HG03175 (cell line): ENCODE results near the gene PCNX3.

Experiments
- ATAC-seq: cut with Tn5 transposase; IDR thresholded peaks from one replicate; pipeline ENCODE4 v1.9.1; 2021; ENCODE audit warnings: mild to moderate bottlenecking, moderate library complexity; ENCODE audit not compliant: unreplicated experiment

The PCNX3 gene

DNA sequence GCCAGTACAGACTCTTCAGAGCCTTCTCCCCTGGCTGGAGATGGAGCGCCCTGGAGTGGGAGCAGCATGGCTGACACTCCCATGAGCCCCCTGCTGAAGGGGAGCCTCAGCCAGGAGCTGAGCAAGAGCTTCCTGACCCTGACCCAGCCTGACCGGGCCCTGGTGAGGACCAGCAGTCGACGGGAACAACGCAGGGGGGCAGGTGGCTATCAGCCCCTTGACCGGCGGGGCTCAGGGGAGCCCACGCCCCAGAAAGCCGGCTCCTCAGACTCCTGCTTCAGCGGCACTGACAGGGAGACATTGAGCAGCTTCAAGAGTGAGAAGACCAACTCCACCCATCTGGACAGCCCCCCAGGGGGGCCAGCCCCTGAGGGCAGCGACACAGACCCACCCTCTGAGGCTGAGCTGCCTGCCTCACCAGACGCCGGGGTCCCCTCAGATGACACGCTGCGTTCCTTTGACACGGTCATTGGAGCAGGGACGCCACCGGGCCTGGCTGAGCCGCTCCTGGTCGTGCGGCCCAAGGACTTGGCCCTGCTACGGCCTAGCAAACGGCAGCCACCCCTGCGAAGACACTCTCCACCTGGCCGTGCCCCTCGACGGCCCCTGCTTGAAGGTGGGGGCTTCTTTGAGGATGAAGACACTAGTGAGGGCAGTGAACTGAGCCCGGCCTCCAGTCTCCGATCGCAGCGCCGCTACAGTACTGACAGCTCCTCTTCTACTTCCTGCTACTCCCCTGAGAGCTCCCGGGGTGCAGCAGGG, 2.6 kb downstream of the PCNX3 start:
- ATAC-seq, result no peak

DNA sequence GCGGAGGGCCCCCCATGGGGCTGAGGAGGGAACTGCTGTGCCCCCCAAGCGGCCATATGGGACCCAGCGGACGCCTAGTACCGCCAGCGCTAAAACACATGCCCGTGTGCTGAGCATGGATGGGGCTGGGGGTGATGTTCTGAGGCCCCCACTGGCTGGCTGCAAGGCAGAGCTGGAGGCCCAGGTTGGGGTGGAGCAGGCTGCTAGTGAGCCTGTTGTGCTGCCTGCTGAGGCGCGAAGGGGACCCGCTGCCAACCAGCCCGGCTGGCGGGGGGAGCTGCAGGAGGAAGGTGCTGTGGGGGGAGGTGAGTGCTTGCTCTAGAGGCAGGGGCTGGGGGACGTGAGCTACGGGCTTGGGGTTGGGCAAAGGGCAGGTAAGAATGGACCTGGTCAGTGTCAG, 3.2 kb downstream of the PCNX3 start:
- no peak for ATAC-seq

DNA sequence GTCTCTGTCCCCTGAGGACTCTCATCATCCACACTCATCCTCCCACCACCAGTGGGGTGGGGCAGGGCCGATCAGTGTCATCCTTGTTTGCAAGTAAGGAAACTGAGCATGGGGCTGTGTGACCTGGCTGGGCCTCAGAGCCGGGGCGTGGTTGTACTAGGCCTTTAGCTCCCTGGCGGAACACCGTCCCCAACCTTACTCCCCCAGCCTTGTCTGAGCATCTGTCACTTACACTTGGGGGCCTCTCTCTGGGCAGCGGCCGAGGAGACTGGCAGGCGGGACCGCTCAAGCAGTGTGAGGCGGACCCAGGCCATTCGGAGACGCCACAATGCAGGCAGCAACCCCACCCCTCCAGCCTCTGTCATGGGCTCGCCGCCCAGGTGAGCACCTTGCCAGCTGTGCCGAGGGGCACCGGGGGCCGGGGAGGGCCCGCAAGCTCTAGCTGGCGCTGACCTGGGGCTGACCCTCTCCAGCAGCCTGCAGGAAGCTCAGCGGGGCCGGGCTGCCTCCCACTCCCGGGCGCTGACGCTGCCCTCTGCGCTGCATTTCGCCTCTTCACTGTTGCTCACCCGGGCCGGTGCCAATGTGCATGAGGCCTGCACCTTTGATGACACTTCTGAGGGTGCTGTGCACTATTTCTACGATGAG, 3.8 kb downstream of the PCNX3 start:
- ATAC-seq, result no peak

DNA sequence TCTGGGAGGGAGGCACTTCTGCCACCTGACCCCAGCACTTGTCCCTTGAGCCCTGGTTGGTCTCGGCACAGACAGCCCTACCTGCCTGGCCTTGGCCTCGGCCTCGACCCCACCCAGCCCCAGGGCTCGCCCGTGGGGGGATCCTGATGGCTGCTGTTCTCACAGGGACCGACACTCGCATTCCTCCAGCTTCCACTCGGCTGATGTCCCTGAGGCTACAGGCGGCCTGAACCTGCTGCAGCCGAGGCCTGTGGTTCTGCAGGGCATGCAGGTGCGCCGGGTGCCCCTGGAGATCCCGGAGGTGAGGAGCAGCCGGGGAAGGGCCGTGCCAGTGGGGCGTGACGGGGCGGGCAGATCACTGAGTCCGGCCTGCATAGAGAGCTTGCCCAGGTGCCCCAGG, 5.1 kb downstream of the PCNX3 start:
- ATAC-seq, result no peak

DNA sequence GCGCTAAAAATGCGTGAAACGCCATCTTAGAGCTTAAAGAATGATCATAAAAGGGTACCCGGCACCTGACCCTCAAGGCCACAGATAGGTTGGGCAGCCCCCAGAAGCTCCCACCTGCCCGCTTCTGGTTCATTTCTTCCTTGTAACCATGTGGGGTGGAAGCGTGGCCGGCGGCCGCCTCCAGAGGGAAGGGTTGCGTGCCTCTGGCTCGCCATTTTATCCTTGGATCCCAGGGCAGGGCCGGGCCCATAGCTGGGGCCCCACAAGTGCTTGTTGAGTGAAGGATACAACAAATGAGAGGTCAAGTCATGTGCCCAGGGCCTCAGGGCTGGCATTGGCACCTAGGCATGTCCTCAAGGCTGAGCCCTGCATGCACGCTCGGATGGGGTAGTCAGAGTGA, 5.9 kb downstream of the PCNX3 start:
- ATAC-seq, result no peak

DNA sequence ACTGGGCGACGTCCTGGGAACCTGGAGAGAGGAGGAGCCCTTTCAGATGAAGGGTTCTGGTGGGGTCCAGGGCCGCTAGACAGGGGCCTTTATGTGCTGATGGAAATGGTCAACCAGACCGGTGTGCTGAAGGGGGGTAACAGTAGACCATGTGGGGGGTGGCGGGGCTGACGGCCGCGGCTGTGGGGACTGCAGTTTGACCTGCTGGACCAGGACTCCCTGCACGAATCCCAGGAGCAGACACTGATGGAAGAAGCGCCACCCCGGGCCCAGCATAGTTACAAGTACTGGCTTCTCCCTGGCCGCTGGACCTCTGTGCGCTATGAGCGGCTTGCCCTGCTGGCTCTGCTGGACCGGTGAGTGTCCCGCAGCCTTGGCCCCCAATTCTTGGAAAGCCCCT, 6.4 kb downstream of the PCNX3 start:
- no peak for ATAC-seq

DNA sequence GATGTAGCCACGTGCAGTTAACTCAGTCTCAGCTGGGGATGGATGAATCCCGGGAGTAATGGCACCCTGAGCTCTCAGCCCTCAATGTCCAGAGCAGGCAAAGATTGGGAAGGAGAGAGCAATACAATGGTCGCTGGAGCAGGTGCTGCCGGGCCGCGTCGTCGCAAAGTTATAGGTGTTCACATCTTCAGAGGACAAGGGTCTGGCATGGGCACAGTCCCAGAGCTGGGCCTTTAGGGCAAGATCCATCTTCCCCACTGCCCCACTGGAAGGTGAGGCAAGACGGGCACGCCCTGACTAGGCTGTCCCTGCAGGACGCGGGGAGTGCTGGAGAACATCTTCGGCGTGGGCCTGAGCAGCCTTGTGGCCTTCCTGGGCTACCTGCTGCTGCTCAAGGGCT, 7.6 kb downstream of the PCNX3 start:
- no peak for ATAC-seq

DNA sequence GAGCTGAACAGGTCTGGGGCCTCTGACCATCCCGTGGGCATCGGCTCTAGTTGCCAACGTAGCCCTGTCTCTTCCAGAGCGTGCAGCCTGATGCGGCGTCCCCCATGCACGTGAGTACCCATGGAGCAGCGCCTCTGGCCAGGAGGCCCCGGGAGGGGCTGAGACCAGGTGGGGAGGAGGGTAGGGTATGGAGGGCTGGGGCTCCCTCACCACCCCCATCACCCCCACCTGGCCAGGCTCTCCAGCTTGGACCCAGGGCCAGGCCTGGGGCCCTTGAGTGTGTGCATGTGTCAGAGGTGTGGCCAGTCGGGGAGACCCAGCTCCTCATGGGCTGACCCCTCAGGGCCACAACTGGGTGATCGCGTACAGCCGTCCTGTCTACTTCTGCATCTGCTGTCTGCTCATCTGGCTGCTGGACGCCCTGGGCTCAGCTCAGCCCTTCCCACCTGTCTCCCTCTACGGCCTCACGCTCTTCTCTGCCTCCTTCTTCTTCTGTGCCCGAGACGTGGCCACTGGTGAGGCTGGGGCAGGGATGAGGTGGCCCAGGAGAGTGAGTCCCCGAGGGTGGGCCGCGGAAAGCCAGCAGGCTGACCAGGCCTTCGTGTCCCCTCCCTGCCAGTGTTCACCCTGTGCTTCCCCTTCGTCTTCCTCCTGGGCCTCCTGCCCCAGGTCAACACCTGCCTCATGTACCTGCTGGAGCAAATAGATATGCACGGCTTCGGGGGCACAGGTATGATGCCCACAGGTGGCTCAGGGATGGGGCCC, 8.5 kb downstream of the PCNX3 start:
- no peak for ATAC-seq

DNA sequence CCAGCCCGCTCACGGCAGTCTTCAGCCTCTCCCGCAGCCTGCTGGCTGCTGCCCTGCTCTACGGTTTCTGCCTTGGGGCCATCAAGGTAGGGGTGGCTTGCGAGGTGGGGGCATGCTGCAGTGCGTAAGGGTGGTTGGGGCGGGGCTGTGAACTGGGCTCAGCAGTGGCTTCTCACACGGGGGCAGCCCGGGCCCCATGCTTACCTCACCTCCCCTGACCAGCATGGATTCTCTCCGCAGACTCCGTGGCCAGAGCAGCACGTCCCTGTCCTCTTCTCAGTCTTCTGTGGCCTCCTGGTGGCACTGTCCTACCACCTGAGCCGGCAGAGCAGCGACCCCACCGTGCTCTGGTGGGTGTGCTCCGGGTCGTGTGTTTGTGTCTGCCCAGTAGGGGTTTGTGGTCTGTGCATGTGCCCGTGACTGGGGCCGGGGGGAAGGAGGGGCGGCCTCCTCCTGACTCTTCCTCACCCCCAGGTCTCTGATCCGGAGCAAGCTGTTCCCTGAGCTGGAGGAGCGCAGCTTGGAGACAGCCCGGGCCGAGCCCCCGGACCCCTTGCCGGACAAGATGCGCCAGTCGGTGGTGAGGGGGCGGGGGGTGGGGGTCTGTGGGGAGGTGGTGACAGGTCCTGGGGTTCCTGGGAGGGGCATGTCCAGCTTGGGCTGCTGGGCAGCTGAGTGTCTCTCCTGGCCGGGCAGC, 9.5 kb downstream of the PCNX3 start:
- no peak for ATAC-seq

DNA sequence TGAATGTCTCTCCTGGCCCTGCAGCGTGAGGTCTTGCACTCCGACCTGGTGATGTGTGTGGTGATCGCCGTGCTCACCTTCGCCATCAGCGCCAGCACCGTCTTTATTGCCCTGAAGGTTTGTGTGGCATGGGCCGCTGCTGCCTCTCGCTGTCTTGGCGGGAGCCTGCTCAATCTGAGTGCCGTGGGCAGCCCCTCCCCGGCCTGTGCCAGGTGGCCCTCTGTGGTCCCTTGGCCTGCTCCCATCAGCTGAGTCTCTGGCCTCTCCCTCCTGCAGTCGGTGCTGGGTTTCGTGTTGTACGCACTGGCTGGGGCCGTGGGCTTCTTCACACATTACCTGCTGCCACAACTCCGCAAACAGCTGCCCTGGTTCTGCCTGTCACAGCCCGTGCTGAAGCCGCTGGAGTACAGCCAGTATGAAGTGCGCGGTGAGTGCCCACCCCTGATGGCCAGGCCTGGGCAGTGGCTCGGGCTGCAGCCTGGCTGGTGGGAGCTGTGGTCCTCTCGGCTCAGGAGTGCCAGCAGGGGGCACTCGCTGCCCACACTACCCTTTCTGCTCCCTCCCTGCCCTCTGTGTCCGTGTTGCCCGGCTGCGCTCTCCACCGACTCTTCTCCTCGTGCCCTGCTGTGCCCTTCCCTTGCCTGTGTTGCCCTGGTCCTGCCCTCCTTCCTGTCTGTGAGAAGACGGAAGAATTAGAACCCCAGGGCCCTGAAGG, 10.2 kb downstream of the PCNX3 start:
- ATAC-seq, result no peak

DNA sequence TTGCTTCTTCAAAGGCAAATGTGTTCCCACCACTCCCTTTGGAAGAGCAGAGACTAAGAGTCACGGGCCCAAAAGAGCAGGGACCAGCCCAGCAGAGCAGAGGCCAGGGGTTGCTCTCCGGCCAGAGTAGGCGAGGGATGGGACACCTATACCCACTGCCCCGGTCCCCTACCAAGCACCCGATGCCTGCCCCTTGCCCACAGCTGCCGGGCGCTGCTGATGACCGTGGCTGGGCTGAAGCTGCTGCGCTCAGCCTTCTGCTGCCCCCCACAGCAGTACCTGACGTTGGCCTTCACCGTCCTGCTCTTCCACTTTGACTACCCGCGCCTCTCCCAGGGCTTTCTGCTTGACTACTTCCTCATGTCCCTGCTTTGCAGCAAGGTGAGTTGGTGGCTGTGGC, 11.6 kb downstream of the PCNX3 start:
- ATAC-seq, result no peak

DNA sequence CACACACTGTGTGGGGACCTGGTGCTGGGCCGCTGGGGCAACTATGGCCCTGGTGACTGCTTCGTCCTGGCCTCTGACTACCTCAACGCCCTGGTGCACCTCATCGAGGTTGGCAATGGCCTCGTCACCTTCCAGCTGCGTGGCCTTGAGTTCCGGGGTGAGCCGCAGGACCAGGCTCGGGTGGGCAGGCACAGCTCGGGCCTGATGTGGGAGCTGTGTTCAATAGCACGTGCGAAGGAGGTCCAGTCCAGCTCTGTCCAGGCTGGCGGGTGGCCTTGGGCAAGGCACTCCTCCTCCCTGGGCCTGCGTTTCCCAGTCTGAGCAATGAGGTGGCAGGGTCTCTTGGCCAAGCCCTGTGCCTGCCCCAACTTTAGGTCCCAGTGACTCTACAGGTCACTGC, 14.0 kb downstream of the PCNX3 start:
- no peak for ATAC-seq

DNA sequence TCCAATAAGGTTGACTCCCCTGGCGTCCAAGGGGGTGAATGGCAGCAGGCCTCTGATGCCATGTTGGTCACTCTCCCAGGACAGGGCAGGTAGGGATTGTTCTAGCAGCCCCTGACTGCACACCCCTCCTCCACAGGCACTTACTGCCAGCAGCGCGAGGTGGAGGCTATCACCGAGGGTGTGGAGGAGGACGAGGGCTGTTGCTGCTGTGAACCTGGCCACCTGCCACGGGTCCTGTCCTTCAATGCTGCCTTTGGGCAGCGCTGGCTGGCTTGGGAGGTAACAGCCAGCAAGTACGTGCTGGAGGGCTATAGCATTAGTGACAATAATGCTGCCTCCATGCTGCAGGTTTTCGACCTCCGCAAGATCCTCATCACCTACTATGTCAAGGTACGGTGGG, 14.6 kb downstream of the PCNX3 start:
- no peak for ATAC-seq

DNA sequence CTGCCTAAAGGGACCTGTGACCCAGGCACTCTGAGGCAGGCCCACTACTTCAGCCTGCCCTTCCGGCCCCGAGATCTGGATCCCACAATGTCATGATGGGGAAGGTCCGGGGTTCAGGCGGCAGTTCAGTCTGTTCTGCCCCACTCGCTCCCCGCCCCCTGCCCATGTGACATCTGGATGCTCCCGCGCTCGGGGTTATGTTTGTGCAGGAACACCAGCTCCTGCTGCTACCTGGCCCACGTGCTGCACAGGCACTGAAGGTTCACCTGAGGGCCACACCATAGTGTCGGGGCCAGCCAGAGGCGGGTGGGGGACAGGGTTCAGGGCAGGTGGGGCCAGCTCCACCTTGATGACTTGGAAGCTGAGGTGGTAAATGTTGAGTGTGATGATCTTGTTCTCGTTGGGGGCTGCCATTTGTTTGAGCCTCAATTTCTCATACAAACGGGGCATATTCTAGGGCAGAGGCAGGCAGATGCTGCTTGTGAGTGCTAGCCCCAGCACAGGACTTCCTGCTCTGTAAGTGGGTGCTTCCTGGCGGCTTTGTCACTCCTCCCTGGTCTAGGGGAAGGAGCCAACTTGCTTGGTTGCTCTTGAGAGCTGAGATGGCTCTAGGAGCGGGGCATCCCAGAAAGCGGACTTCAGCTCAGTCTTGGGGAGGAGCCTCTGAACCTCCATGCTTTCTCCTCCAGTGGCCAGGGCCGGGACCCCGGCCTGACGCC, 18.0 kb downstream of the PCNX3 start:
- ATAC-seq, result no peak

DNA sequence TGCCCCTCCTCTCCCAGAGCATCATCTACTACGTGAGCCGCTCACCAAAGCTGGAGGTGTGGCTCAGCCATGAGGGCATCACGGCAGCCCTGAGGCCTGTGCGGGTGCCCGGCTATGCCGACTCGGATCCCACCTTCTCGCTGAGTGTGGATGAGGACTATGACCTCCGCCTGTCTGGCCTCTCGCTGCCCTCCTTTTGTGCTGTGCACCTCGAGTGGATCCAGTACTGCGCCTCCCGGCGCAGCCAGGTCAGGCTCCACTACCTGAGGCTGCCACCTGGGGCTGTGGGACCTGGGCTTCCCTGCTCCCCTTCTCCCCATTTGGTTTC, 18.5 kb downstream of the PCNX3 start:
- ATAC-seq, result no peak

DNA sequence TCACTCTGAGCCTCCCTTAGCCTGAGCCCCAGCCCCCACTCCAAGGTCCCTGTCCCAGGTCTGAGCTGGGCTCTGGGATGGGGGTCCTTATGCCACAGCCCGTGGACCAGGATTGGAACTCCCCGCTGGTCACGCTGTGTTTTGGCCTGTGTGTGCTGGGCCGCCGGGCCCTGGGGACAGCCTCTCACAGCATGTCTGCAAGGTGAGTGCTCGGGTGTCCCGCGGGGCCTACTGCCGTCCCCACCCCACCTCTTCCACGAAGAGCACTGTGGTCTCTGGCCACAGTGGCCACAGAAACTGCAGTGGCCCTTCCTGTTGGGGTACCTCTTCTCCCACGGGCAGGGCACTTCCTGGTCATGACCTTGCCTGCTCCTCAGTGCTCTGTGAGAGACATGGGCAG, 18.9 kb downstream of the PCNX3 start:
- ATAC-seq, result no peak

DNA sequence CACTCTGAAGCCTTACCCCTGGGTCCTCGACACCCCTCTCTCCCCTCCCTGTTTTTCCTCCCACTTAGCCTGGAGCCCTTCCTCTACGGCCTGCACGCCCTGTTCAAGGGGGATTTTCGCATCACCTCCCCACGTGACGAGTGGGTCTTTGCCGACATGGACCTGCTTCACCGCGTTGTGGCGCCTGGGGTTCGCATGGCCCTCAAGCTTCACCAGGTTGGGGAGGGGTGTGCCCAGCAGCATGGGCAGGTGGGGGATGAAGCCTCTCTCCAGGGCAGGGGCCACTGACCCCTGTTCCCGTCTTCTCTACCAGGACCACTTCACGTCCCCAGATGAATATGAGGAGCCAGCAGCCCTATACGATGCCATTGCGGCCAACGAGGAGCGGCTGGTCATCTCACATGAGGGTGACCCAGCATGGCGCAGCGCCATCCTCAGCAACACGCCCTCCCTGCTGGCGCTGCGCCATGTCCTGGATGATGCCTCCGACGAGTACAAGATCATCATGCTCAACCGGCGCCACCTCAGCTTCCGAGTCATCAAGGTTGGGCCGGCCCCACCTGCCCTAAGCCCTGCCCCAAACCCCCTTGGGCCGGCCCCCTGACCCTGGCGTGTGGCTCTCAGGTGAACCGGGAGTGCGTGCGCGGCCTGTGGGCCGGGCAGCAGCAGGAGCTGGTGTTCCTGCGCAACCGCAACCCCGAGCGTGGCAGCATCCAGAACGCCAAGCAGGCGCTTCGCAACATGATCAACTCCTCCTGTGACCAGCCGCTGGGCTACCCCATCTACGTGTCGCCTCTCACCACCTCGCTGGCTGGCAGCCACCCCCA, 19.5 kb downstream of the PCNX3 start:
- no peak for ATAC-seq

DNA sequence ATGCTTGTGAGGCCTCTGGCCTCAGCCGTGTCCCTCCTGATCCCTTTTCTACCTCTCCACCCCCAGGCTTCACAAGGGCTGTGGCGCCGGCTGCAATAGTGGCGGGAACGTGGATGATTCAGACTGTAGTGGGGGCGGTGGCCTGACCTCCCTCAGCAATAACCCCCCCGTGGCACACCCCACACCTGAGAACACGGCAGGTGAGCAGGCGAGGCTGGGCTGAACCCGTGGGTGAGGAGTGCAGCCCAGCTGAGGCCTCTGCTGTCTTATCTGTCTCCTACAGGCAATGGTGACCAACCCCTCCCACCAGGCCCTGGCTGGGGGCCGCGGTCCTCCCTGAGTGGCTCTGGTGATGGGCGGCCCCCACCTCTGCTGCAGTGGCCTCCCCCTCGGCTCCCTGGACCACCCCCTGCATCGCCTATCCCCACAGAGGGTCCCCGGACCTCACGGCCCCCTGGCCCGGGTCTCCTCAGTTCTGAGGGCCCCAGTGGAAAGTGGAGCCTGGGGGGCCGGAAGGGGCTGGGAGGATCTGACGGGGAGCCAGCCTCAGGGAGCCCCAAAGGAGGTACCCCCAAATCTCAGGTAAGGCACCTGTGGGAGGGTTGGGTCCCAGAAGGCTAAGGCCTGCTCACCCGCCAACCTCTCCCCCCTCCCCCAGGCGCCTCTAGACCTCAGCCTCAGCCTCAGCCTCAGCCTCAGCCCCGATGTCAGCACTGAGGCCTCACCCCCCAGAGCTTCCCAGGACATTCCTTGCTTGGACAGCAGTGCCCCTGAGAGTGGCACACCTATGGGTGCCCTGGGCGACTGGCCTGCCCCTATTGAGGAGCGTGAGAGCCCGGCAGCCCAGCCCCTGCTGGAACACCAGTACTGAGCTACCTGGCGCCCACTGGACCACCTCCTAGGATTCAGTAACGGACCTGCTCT, 20.8 kb downstream of the PCNX3 start:
- ATAC-seq, result no peak
